ENCODE data around the gene MSI2. TPM values are rescaled to one million over a fixed set of nuclear protein-coding genes. Genes with fewer than 3 reads are reported as not detected.

Gene MSI2
- total and polyA plus RNA-seq, 7 donors: 37.6 to 133 (median 87.1) TPM

DNA sequence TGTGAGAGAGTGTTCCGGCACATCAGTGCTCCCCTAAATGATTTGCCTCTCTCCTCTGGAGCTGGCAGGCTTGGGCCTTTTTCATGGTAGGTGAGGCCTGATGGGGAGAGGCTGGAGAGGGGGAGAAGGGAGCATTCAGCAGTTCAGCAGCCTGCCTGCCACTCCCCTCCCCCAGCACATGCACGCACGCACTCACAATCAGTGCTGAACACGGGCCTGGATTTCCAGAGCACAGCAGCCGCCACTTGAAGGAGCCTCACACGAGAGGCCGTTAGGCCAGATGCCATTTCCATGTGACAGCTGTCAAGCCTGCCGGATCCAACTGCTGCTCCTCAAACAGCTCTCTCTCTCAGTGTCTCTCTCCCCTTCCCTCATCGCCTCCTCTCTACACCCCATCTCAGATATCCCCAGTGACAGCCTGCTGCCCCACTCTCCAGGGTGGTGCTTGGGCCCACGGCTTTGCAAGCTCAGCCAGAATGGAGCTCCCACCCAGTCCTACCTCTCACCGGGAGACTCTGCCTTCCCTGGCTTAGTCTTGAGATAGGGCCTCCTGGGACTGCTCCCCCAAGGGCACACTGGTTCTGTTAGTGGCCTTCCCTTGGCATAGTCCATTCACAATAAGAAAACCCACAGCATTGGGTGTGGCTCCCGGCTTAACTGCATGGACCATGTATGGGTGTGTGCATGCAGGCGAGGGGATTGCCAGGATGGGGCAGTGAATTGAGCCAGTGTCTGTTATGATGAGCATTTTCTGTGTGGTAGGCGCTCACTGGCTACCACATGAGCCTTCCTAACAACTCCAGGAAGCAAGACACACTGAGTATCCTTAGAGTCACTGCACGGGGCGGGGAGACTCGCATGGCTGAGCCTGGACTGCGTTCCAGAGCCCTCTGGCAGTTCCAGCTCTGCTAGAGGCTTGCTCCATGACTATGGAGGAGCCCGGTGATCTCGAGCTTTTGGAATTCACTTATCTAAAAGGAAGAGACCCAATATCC is 262.6 kb downstream of the MSI2 start:
- Histone ChIP-seq H3K4me1 (peaks cover 38% of the 10 kb centered on the region), H3K36me3 (ENCODE audit: insufficient read depth in 1 of 2, low read depth in 1 of 2) (no peaks in the 10 kb centered on the region), H3K27me3 (ENCODE audit: insufficient read depth in 3 of 3, low read length in 2 of 3) (no peaks in the 10 kb centered on the region), H3K9me3 (no peaks in the 10 kb centered on the region), H3K27ac (peak overlapping the region; percentile 47), H3K4me3 (no peak overlapping the region)
- intact Hi-C loops (cut with DNase I): no loop called here
- WGBS, 3 donors: 52 to 64% (median 58%) methylated on average over 20 of the region's 20 CpGs
- DNase-seq: peak in 1 of 2 donors; percentile 75
- peak; percentile 75 to 82 (median 79) for ATAC-seq
- no peak for TF ChIP-seq CTCF (IDR thresholded peaks at IDR 0.05)

DNA sequence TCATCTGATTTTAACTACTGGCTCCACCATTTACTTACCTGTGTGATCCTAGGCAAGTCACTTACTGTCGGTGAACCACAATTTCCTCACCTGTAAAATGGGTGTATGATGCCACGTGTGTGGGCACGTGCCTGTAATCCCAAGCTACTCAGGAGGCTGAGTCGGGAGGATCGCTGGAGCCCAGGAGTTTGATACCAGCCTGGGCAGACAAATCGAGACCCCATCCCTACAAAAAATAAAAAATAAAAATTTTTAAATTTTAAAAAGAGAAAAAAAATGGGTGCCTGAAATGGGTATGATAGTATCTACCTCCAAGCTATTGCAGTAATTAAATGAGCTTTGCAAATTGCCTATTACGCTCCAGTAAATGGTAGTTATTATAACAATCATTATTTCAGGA is 263.5 kb downstream of the MSI2 start:
- no peaks in the 10 kb centered on the region for H3K36me3 ChIP-seq (ENCODE audit: insufficient read depth in 1 of 2, low read depth in 1 of 2)
- H3K27me3 ChIP-seq (ENCODE audit: insufficient read depth in 3 of 3, low read length in 2 of 3): no peaks in the 10 kb centered on the region
- no peak overlapping the region for H3K4me3 ChIP-seq
- ATAC-seq: no peak
- no peak for TF ChIP-seq CTCF (IDR thresholded peaks at IDR 0.05)
- intact Hi-C loops (cut with DNase I): no loop called here
- H3K27ac ChIP-seq: peak overlapping the region; percentile 47
- DNase-seq: no peak
- peaks cover 38% of the 10 kb centered on the region for H3K4me1 ChIP-seq
- H3K9me3 ChIP-seq: no peaks in the 10 kb centered on the region
- 96 to 98% (median 97%) methylated on average over 7 of the region's 7 CpGs for WGBS, 3 donors

DNA sequence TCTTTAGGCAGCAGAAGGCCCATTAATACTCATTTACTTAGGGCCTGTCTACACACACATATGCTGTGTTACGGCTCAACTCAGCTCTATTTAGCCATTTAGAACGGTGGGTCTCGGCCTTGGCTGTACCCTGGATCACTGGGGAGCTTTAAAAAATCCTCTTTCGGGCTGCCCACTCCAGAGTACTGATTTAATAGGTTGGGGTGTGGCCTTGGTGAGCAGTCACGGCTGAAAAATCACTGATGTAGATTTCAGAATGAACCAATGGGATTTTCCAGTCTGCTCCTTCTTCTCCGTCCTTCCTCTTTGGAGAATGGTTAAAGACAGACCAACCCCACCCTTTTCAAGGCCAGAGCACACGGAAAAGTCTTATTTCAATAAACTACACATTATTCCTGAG is 265.3 kb downstream of the MSI2 start:
- intact Hi-C loops (cut with DNase I): no loop called here
- Histone ChIP-seq H3K4me3 (no peak overlapping the region), H3K36me3 (ENCODE audit: insufficient read depth in 1 of 2, low read depth in 1 of 2) (no peaks in the 10 kb centered on the region), H3K27me3 (ENCODE audit: insufficient read depth in 3 of 3, low read length in 2 of 3) (no peaks in the 10 kb centered on the region), H3K27ac (peak overlapping the region; percentile 75), H3K4me1 (peaks cover 41% of the 10 kb centered on the region), H3K9me3 (no peaks in the 10 kb centered on the region)
- ATAC-seq (no peak), DNase-seq (no peak)
- WGBS, 3 donors: 93 to 97% (median 96%) methylated on average over 7 of the region's 7 CpGs
- no peak for TF ChIP-seq CTCF (IDR thresholded peaks at IDR 0.05)

- Histone ChIP-seq H3K27me3 (ENCODE audit: insufficient read depth in 3 of 3, low read length in 2 of 3) (no peaks in the 10 kb centered on the region), H3K36me3 (ENCODE audit: insufficient read depth in 1 of 2, low read depth in 1 of 2) (no peaks in the 10 kb centered on the region), H3K4me3 (no peak overlapping the region), H3K9me3 (no peaks in the 10 kb centered on the region), H3K4me1 (peaks cover 41% of the 10 kb centered on the region), H3K27ac (peak overlapping the region; percentile 75)
- no peak for TF ChIP-seq CTCF (IDR thresholded peaks at IDR 0.05)
- WGBS, 3 donors: 48 to 72% (median 53%) methylated on average over 10 of the region's 10 CpGs
- no peak for DNase-seq
- intact Hi-C loops (cut with DNase I): no loop called here
- no peak for ATAC-seq
These were observed 266.0 kb downstream of the MSI2 start for GRCh38 chr17:57522042-57523005.

Data from psoas muscle (tissue), 8 donors.